Uterus (tissue), 2 donors: ENCODE data around the gene CFAP69.

Experiments used
- POLR2A ChIP-seq, 2 donors: fragments of 450-650 bp; IDR thresholded peaks; one replicate each; pipeline ENCODE4 v1.6.1; 2016; ENCODE audit warnings: antibody characterized with exemption in 2 of 2, mild to moderate bottlenecking in 1 of 2, moderate library complexity in 1 of 2
- TF ChIP-seq, protein P1 (sequence below), 4 experiments: fragments of 200-600 bp in 2 of 4; fragments of 450-650 bp in 2 of 4; sonication (generic) in 2 of 4; IDR thresholded peaks; one replicate each; pipeline ENCODE4 v1.5.1; 2016 to 2019; ENCODE audit warnings: antibody characterized with exemption in 4 of 4, mild to moderate bottlenecking in 2 of 4, moderate library complexity in 1 of 4

GRCh38 chr7:90270431-90271178 lies 25.6 kb downstream of the CFAP69 start:
- no peak for TF ChIP-seq POLR2A (IDR thresholded peaks at IDR 0.05)
- TF ChIP-seq, protein P1, sequence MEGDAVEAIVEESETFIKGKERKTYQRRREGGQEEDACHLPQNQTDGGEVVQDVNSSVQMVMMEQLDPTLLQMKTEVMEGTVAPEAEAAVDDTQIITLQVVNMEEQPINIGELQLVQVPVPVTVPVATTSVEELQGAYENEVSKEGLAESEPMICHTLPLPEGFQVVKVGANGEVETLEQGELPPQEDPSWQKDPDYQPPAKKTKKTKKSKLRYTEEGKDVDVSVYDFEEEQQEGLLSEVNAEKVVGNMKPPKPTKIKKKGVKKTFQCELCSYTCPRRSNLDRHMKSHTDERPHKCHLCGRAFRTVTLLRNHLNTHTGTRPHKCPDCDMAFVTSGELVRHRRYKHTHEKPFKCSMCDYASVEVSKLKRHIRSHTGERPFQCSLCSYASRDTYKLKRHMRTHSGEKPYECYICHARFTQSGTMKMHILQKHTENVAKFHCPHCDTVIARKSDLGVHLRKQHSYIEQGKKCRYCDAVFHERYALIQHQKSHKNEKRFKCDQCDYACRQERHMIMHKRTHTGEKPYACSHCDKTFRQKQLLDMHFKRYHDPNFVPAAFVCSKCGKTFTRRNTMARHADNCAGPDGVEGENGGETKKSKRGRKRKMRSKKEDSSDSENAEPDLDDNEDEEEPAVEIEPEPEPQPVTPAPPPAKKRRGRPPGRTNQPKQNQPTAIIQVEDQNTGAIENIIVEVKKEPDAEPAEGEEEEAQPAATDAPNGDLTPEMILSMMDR (IDR thresholded peaks at IDR 0.05) = no peak
